Ascending aorta (tissue), 2 donors: ENCODE results near the gene ESX1. TPM values are rescaled to one million over a fixed set of nuclear protein-coding genes. Genes with fewer than 3 reads are reported as not detected.

Experiments used
- DNase-seq, 2 donors: peaks; one replicate each; pipeline ENCODE4 v3.0.0-alpha.2; 2019; ENCODE audit warnings: low spot score in 2 of 2
- H3K27ac ChIP-seq, 2 donors: fragments of 200-600 bp; sonication (generic); one replicate each; pipeline ENCODE4 v1.5.1; 2016 to 2017; ENCODE audit warnings: mild to moderate bottlenecking in 1 of 2
- H3K27me3 ChIP-seq: fragments of 200-600 bp; sonication (generic); one replicate; pipeline ENCODE4 v1.5.1; 2017
- H3K36me3 ChIP-seq, 2 donors: fragments of 200-600 bp; sonication (generic); one replicate each; pipeline ENCODE4 v1.5.1; 2016
- H3K4me1 ChIP-seq, 2 donors: fragments of 200-600 bp; sonication (generic); one replicate each; pipeline ENCODE4 v1.5.1; 2016 to 2017; ENCODE audit warnings: mild to moderate bottlenecking in 1 of 2
- H3K4me3 ChIP-seq, 2 donors: fragments of 200-600 bp; sonication (generic); one replicate each; pipeline ENCODE4 v1.5.1; 2016 to 2017; ENCODE audit warnings: mild to moderate bottlenecking in 1 of 2
- H3K9me3 ChIP-seq, 2 donors: fragments of 200-600 bp; sonication (generic); one replicate each; pipeline ENCODE4 v1.5.1; 2016
- CTCF ChIP-seq, 3 experiments: fragments of 200-600 bp in 2 of 3; fragments of 450-650 bp in 1 of 3; sonication (generic) in 2 of 3; IDR thresholded peaks; one replicate each; pipeline ENCODE4 v1.5.1; 2016 to 2019; ENCODE audit warnings: antibody characterized with exemption in 3 of 3, mild to moderate bottlenecking in 1 of 3, moderate library complexity in 1 of 3
- intact Hi-C: fragments of 100-400 bp; cut with DNase I; formaldehyde crosslinking; loops from one replicate; pipeline ENCODE4 v1.15.1; 2023
- total RNA-seq: library from RNA; depleted of rRNA; stranded (reverse); fragments of >200 nt; gene quantifications from one replicate; pipeline ENCODE4 v1.1.0, GENCODE V29; 2016

Gene ESX1
- total RNA-seq, 1 donor from 2014 or later, result not detected

DNA sequence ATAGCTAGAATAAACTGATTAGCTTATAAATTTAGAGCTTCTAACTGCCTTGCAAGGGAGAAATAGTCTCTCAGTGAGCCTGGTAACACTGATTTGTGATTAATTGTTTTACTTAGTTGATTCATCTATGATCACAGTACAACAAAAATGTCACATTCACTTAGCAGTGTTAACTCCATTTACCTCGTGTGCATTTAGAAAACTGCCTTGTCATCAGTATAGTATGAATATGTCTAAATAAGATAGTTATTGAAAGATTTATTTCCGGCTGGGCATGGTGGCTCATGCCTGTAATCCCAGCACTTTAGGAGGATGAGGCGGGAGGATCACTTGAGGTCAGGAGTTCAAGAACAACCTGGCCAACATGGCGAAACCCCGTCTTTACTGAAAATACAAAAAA, 49.2 kb downstream of the ESX1 start:
- Histone ChIP-seq H3K9me3 (no peaks in the 10 kb centered on the region), H3K4me3 (no peak overlapping the region), H3K4me1 (no peaks in the 10 kb centered on the region), H3K27ac (no peak overlapping the region), H3K36me3 (peaks cover 0 to 3% of the 10 kb centered on the region in 2 donors), H3K27me3 (no peaks in the 10 kb centered on the region)
- TF ChIP-seq CTCF (IDR thresholded peaks at IDR 0.05), result no peak
- DNase-seq, result no peak
- intact Hi-C loops, result no loop called here

Other genes starting within 250 kb of the ESX1 start
- not detected for gene H2BW1, start 241.2 kb downstream of the ESX1 start, total RNA-seq
- not detected for gene H2BW2, start 215.0 kb downstream of the ESX1 start, total RNA-seq
- gene TMSB15C, start 178.7 kb downstream of the ESX1 start, total RNA-seq, result 0.11 TPM
- 0.21 TPM for gene ZCCHC18, start 142.4 kb downstream of the ESX1 start, total RNA-seq
- 3.1 TPM for gene SLC25A53, start 97.9 kb downstream of the ESX1 start, total RNA-seq
- gene FAM199X, start 88.5 kb downstream of the ESX1 start, total RNA-seq, result 10.4 TPM